ENCODE results near the gene SHISA5.

DNA sequence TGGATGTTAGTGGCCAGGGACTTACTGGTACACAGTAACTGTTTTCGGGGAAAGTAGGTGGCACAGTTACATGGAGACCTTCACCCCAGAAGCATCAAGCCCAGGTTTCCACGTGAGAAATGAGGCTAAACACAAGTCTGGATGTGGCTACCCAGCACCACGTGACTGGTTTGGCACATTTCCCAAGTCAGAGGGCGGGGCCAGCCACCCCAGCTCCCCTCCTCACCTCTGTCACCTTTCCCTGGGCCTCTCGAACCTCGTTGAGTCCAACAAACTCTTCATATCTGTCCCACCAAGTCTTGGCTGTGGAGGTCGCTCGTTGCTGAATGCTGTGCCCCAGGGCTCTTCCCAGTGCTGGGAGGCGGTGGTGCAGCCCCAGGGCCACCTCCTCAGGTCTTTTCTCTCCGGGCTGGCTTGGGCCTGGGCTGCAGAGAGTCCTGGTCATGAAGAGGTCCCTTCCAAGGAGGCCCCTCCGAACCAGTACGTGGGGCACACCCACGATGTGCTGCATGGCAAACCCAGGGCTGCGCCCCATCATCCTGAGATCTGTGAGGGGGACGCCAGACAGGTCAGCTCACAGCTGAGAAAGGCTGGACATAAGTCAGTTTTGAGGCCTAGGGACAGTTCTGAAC is 69.3 kb downstream of the SHISA5 start:
- TF ChIP-seq FOXP1 (CRISPR knock-in tag; IDR thresholded peaks at IDR 0.05; ENCODE audit: borderline replicate concordance) (no peak), CTCF (IDR thresholded peaks at IDR 0.05) (no peak), E2F1 (CRISPR knock-in tag; IDR thresholded peaks at IDR 0.05) (no peak), NR3C1 (CRISPR knock-in tag; conservative IDR thresholded peaks at IDR 0.05; ENCODE audit: low read depth) (no peak), FOXK1 (CRISPR knock-in tag; IDR thresholded peaks at IDR 0.05) (no peak), FOXJ3 (CRISPR knock-in tag; IDR thresholded peaks at IDR 0.05; ENCODE audit: borderline replicate concordance) (no peak), GABPB1 (CRISPR knock-in tag; IDR thresholded peaks at IDR 0.05) (no peak), JUN (CRISPR knock-in tag; IDR thresholded peaks at IDR 0.05) (no peak), ZNF416 (CRISPR knock-in tag; IDR thresholded peaks at IDR 0.05) (no peak), NFYB (CRISPR knock-in tag; conservative IDR thresholded peaks at IDR 0.05; ENCODE audit: low read depth) (no peak)
